ENCODE data around the gene IPO11. TPM values are rescaled to one million over a fixed set of nuclear protein-coding genes. Genes with fewer than 3 reads are reported as not detected.
"Not testable (repeated sequence)": the region's sequence is repeated elsewhere in the genome, so short reads cannot be mapped to it uniquely, and the experiment has no call there.

IPO11 gene
- total RNA-seq, 1 experiment from 2014 or later, result 66.5 TPM

- no peak overlapping the region for H3K27ac ChIP-seq (ENCODE audit: low read depth, low read length, poor library complexity, severe bottlenecking)
- ChIA-PET CTCF (no interaction called here), POLR2A (ENCODE audit: low non-redundant PET) (no interaction called here)
- no peaks in the 10 kb centered on the region for H3K9me3 ChIP-seq (ENCODE audit: low read depth, low read length, poor library complexity, severe bottlenecking)
- TF ChIP-seq EZH2 (IDR thresholded peaks at IDR 0.05; ENCODE audit: borderline replicate concordance, low read depth, low read length, poor library complexity, severe bottlenecking), result no peak
- no peak for TF ChIP-seq CTCF (conservative IDR thresholded peaks at IDR 0.05; ENCODE audit: low read depth, low read length)
- H3K4me1 ChIP-seq (ENCODE audit: insufficient read depth, low read length, poor library complexity, severe bottlenecking), result no peaks in the 10 kb centered on the region
- no peaks in the 10 kb centered on the region for H3K27me3 ChIP-seq (replicated peaks; ENCODE audit: insufficient read depth, low read depth, low read length, poor library complexity)
- H3K4me3 ChIP-seq (ENCODE audit: low read depth, low read length, poor library complexity, severe bottlenecking), result no peak overlapping the region
- DNase-seq (ENCODE audit: low spot score), result no peak
- no TSS peak for BruUV-seq (replicated peaks)
- H3K36me3 ChIP-seq (ENCODE audit: insufficient read depth, low read length, poor library complexity, severe bottlenecking), result no peaks in the 10 kb centered on the region
- intact Hi-C loops (cut with micrococcal nuclease; ENCODE audit: unreplicated experiment), result no loop called here
Measured at GRCh38 chr5:62514510-62515119, 102.1 kb downstream of the IPO11 start.

- H3K9me3 ChIP-seq (ENCODE audit: low read depth, low read length, poor library complexity, severe bottlenecking); POLR2A ChIA-PET (ENCODE audit: low non-redundant PET); H3K27ac ChIP-seq (ENCODE audit: low read depth, low read length, poor library complexity, severe bottlenecking); H3K36me3 ChIP-seq (ENCODE audit: insufficient read depth, low read length, poor library complexity, severe bottlenecking); H3K4me3 ChIP-seq (ENCODE audit: low read depth, low read length, poor library complexity, severe bottlenecking); intact Hi-C loops (cut with micrococcal nuclease; ENCODE audit: unreplicated experiment); H3K4me1 ChIP-seq (ENCODE audit: insufficient read depth, low read length, poor library complexity, severe bottlenecking); H3K27me3 ChIP-seq (replicated peaks; ENCODE audit: insufficient read depth, low read depth, low read length, poor library complexity); DNase-seq (ENCODE audit: low spot score); BruUV-seq (replicated peaks); CTCF ChIA-PET: not testable (repeated sequence)
Measured at GRCh38 chr5:62520812-62521211, 108.2 kb downstream of the IPO11 start.

- TF ChIP-seq EZH2 (IDR thresholded peaks at IDR 0.05; ENCODE audit: borderline replicate concordance, low read depth, low read length, poor library complexity, severe bottlenecking), result no peak
- TF ChIP-seq CTCF (conservative IDR thresholded peaks at IDR 0.05; ENCODE audit: low read depth, low read length), result no peak
- intact Hi-C loops (cut with micrococcal nuclease; ENCODE audit: unreplicated experiment), result no loop called here
- BruUV-seq (replicated peaks), result no TSS peak
- Histone ChIP-seq H3K27ac (ENCODE audit: low read depth, low read length, poor library complexity, severe bottlenecking) (no peak overlapping the region), H3K4me3 (ENCODE audit: low read depth, low read length, poor library complexity, severe bottlenecking) (no peak overlapping the region), H3K9me3 (ENCODE audit: low read depth, low read length, poor library complexity, severe bottlenecking) (no peaks in the 10 kb centered on the region), H3K27me3 (replicated peaks; ENCODE audit: insufficient read depth, low read depth, low read length, poor library complexity) (no peaks in the 10 kb centered on the region), H3K36me3 (ENCODE audit: insufficient read depth, low read length, poor library complexity, severe bottlenecking) (no peaks in the 10 kb centered on the region), H3K4me1 (ENCODE audit: insufficient read depth, low read length, poor library complexity, severe bottlenecking) (no peaks in the 10 kb centered on the region)
- no peak for DNase-seq (ENCODE audit: low spot score)
- ChIA-PET CTCF (no interaction called here), POLR2A (ENCODE audit: low non-redundant PET) (no interaction called here)
Measured at GRCh38 chr5:62521319-62521718, 108.8 kb downstream of the IPO11 start.

- CTCF ChIA-PET, result no interaction called here
- Histone ChIP-seq H3K27me3 (replicated peaks; ENCODE audit: insufficient read depth, low read depth, low read length, poor library complexity) (no peaks in the 10 kb centered on the region), H3K36me3 (ENCODE audit: insufficient read depth, low read length, poor library complexity, severe bottlenecking) (no peaks in the 10 kb centered on the region), H3K27ac (ENCODE audit: low read depth, low read length, poor library complexity, severe bottlenecking) (no peak overlapping the region), H3K9me3 (ENCODE audit: low read depth, low read length, poor library complexity, severe bottlenecking) (no peaks in the 10 kb centered on the region), H3K4me3 (ENCODE audit: low read depth, low read length, poor library complexity, severe bottlenecking) (no peak overlapping the region), H3K4me1 (ENCODE audit: insufficient read depth, low read length, poor library complexity, severe bottlenecking) (no peaks in the 10 kb centered on the region)
- DNase-seq (ENCODE audit: low spot score), result no peak
- BruUV-seq (replicated peaks), result no TSS peak
- intact Hi-C loops (cut with micrococcal nuclease; ENCODE audit: unreplicated experiment), result no loop called here
- TF ChIP-seq EZH2 (IDR thresholded peaks at IDR 0.05; ENCODE audit: borderline replicate concordance, low read depth, low read length, poor library complexity, severe bottlenecking), result no peak
- POLR2A ChIA-PET (ENCODE audit: low non-redundant PET), result no interaction called here
Measured at GRCh38 chr5:62522811-62523210, 110.2 kb downstream of the IPO11 start.

Measured in A673 (cell line).